Globus pallidus (tissue), 1 donor: ENCODE data around the gene ACTRT2.

Source experiments
- DNase-seq: peaks from one replicate; pipeline ENCODE4 v3.0.0-alpha.2; 2015; ENCODE audit warnings: low spot score

ACTRT2 gene

DNA sequence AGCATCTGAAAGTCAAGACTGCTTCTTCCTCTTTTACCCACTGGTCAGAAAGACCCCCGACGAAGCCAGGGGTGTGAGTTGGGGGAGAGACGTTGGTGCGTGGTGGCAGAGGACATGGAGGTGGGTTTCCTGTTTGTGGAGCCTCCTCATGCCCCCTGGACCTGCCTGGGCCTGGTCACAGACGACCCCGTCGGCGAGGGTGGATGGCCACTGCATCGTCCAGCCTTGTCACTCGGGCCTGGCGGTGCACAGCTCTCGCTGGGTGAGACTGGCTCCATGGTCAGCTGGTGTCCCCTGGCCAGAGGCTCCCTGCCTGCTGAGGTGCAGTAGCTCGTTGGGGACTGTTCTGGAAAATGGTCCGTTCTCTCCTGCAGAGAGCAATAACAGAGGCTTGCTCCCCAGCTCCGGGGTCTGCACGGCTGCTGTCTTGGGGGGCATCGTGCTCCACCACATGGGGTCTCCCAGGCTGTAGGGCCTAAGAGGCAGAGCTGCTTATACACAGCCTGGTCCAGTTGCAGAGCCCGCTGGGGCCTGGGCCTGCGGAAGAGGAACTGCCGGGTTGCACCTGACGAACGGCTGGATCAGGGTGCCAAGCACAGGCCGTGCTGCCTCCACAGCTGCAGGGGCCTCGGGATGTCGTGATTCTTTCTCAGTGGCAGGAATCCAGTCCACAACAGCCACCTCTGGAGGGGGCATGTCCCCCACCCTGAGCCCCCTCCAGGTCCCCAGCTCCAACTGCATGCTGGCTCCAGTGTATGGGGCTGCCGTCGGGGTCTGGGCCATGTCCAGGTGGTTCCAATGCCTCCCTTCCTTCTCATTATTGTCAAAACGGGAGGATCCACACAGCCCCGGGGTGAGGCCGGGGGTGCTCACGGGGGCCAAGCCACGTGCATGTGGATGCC is 18.0 kb upstream of the ACTRT2 start:
- DNase-seq: no peak

- DNase-seq: peak; percentile 31
Measured at GRCh38 chr1:3003941-3004270, 17.4 kb upstream of the ACTRT2 start.

GRCh38 chr1:3004285-3005205 is 16.7 kb upstream of the ACTRT2 start:
- no peak for DNase-seq

DNA sequence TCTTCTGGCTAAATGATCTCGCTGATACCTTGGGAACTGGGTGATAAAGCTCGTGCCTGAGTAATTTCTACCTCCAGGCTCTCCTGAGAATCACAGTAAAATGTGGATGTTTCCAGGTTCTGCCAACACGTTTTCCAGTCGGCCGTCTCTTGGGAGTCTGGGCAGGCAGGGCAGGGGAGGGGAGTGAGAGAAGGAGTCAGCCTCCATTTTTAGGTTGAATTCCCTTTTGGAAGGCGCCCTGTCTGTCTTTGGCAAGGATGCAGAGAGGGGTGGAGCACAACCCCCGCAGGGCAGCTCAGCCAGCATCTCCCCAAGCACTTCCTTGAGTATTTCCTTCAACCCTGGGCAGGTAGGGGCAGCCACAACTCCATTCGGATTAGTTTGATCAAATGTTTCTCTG is 15.5 kb upstream of the ACTRT2 start:
- DNase-seq: no peak

DNA sequence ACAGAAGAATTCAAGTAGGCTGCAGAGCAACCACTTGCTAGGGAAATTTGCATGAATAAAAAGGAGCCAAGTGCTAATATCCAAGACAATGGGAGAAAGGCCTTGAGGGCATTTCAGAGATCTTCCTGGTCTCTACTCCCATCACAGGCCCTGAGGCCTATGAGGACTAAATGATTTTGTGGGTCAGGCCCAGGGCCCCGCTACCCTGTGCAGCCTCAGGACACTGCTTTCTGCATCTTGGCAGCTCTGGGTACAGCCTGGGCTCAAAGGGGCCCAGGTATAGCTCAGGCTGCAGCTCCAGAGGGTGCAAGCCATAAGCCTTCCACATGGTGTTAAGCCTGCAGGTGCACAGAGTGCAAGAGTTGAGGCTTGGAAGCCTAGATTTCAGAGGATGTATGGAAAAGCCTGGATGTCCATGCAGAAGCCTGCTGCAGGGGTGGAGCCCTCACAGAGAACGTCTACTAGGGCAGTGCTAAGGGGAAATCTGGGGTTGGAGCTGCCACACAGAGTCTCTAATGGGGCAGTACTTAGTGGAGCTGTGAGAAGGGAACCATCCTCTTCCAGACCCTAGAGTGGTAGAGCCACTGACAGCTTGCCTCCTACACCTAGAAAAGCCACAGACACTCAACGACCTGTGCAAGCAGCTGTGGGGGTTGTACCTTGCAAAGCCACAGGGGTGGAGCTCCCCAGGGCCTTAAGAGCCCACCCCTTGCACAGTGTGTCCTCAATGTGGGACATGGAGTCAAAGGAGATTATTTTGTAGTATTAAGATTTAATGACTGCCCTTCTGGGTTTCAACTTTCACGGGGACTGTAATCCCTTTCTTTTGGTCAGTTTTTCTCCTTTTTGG is 13.7 kb upstream of the ACTRT2 start:
- DNase-seq: no peak

DNA sequence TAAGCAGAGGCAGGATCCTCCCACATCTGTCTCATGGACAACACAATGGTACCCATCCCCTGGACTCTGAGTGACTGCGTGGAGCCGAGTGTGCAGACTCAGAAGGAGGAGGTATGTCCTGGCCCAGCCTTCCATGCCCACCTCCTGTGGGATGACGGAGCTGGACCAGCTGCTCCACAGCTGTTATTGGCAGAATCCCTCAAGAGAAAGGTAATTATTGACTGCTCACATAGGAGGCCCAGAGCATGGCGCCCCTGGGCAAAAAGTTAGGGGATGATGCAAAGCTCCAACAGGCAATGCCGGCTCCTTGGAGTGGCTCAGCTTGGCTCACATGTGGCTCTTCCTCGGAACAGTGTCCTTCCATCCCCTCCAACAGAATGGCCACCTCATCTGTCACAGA is 12.2 kb upstream of the ACTRT2 start:
- DNase-seq: no peak

- no peak for DNase-seq
Measured at GRCh38 chr1:3009556-3009955, 11.7 kb upstream of the ACTRT2 start.

DNA sequence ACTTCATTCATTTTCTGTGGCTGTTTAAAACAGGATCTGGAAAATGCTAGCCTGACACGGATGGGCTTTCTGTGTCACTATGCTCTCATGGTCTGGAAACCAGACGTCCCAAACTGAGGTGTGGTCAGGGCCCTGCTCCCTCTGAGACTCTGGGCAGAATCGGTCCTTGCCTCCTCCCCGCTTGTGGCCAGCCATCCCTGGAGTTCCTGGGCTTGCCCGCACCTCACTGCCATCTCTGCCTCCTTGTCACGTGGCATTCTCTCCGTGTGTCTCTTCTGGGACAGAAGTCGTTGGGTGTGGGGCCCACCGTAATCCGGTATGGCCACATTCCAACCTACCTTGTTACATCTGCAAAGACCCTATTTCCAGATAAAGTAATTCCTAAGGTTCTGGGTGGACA is 10.1 kb upstream of the ACTRT2 start:
- no peak for DNase-seq

DNA sequence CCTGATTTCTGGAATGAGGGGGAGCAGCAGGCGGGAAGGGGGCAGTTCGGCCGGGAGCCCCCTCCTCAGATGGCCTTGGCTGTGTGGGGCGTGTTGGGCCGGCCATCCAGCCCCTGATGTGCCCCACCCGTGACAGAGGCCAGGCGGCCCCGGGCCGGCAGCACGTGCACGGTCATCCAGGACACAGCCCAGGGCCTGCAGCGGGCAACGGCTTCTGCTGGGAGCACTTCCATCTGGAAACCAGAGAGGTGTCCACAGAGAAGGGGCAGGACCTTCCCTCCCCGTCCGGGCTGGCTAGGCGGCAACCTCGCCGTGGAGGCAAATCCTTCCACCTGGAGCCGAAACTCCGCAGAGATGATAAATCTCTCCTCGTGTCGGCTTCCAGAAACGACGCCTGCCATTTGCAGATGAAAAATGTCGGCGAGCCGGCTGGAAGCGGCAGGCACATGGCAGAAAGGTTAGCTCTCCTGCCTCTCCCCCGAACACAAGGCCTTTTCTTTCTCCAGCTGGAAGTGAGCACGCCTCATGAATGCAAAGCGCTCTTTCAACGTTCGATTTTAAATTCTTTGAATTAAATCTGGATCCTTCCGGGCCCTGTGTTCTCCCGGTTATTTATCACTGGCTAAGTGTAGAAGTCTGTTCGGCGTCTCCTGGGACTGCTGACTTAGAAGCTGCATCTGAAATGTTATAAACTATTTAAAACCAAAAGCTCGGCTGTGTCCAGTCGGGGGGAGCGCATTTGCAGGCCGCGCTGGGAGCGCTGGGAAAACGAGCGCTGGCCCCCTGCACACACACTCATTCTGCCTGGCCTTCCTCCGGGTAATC is 9.4 kb upstream of the ACTRT2 start:
- DNase-seq: peak; percentile 73

GRCh38 chr1:3012456-3013291 is 8.6 kb upstream of the ACTRT2 start:
- peak; percentile 72 for DNase-seq

- DNase-seq: no peak
Measured at GRCh38 chr1:3013371-3014049, 7.8 kb upstream of the ACTRT2 start.

GRCh38 chr1:3014050-3014440 is 7.2 kb upstream of the ACTRT2 start:
- DNase-seq: no peak

DNA sequence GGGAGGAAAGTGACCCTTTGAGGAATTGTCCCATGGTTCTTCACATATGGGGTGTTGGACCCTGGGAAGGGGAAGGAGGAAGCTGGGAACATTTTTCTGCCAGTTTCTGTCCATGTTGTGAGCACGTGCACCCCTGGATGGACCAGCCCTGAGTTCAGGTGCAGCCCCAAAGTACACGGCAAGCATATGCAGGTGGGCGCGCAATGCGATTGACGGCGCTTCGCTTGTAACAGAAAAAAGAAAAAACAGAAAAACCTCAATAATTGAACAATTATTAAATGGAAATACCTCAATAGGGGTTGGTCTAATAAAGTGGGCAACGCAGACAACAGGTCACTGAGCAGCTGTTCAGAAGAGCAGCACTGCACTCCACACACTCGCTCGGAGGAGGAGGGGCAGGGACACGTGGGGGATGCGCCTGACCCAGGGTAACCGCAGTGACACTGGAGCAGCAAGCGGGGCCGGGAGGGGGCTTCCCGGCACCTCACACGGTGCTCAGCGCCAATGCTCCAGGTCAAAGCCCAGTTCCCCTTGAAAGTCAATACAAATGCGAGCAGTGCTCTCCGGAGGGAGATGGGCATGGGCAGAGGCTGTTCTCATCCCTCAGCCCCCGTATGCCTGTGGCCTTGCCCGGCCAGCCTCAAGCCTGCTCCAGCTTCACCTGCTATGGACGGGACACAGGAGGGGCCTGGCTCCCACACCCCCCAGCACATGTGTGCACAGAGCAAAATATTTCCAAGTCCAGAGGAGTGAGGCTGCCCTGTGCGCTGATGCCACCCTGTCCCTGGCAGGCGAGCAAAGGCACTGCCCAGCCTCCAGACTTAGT is 6.6 kb upstream of the ACTRT2 start:
- no peak for DNase-seq

- no peak for DNase-seq
Measured at GRCh38 chr1:3015269-3015635, 6.0 kb upstream of the ACTRT2 start.

- no peak for DNase-seq
Measured at GRCh38 chr1:3015744-3016143, 5.5 kb upstream of the ACTRT2 start.

DNA sequence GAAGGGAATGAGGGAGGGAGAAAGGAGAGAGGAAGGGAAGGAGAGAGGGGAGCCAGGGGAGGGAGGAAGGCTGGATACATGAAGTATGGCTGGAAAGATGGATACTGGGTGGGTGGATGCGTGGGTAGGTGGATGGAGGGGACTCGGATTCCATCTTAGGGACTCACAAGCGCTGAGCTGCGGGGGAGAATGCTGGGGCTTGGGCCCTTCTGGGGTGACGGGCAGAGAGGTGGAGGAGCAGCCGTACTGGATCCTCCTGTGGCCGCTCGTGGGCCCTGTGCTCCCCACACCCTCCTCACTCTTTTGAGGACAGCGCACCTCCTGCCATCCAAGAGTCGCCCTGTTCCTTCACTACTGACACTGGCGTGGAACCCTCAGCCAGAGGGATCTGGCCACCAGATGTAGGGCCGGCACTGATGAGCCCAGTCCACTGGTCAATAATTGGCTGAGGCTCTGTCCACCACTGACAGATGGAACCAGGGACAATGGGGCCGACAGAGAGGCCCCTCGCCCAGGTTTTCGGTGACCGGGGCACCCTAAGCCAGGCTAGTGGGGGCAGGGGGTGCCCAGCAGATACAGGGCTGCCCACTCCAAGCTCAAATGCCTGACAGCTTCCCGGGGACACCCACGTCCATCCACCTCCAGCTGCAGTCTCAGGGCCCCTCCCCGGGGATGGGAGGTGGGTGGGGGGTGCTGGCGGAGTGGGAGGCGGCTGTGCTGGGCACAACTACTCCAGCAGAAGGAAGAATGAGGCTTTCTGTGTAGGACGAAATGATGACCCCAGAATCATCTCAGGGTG is 4.4 kb upstream of the ACTRT2 start:
- DNase-seq: no peak

- DNase-seq: no peak
Measured at GRCh38 chr1:3017440-3018050, 3.7 kb upstream of the ACTRT2 start.

DNA sequence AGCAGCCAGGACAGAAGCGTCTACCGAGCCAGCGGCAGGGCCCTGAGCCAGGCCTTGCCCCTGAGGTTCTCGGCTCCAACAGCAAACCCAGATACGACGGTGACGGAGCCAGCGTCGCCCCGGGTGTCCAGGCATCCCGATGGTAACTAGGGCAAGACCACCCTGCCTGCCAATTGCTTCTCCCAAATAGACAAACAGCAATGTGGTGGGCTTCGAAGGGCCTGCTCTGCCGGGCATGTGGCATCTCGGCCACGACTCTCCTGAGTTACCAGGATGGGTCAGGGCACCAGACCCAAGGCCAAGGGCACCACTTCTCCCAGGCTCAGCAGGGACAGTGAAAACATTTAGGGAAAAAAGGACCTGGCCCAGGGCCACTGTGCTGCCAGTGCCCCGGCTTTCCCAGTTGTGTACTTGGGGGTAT is 3.2 kb upstream of the ACTRT2 start:
- no peak for DNase-seq
